HL-60 (cell line): Measurements from ENCODE around the gene CDCA4.

Source experiments
- DNase-seq, 2 experiments: peaks; one replicate each; pipeline ENCODE4 v3.0.0-alpha.2; 2010 to 2020; ENCODE audit warnings: low read depth in 1 of 2, low spot score in 1 of 2
- H3K27ac ChIP-seq: fragments of 250-450 bp; sonication (Bioruptor Pico); replicated peaks from 2 replicates; pipeline ENCODE4 v1.5.1; 2020; ENCODE audit warnings: mild to moderate bottlenecking, moderate library complexity
- H3K27me3 ChIP-seq: fragments of 250-450 bp; sonication (Bioruptor Pico); 2 replicates; pipeline ENCODE4 v1.5.1; 2021; ENCODE audit warnings: mild to moderate bottlenecking, moderate library complexity; ENCODE audit not compliant: insufficient read depth, poor library complexity, severe bottlenecking
- H3K4me3 ChIP-seq: replicated peaks from 2 replicates; pipeline ENCODE4 v1.5.1; 2011; ENCODE audit warnings: mild to moderate bottlenecking, control low read depth, low read length; ENCODE audit not compliant: insufficient read depth
- GABPA ChIP-seq: IDR thresholded peaks from 2 replicates; pipeline ENCODE4 v1.6.1; 2012; ENCODE audit warnings: low read depth
- POLR2AphosphoS5 ChIP-seq: IDR thresholded peaks from 2 replicates; pipeline ENCODE4 v1.6.1; 2012; ENCODE audit warnings: low read depth
- REST ChIP-seq: IDR thresholded peaks from 2 replicates; pipeline ENCODE4 v1.6.1; 2012; ENCODE audit warnings: low read depth; ENCODE audit not compliant: insufficient replicate concordance
- SPI1 ChIP-seq: IDR thresholded peaks from 2 replicates; pipeline ENCODE4 v1.6.1; 2012; ENCODE audit warnings: low read depth, mild to moderate bottlenecking, borderline replicate concordance
- TF ChIP-seq, protein P1 (sequence below): IDR thresholded peaks from one replicate; pipeline ENCODE4 v1.5.1; 2011; ENCODE audit warnings: low read length, control low read depth, inconsistent platforms; ENCODE audit not compliant: insufficient read depth

CDCA4 gene

DNA sequence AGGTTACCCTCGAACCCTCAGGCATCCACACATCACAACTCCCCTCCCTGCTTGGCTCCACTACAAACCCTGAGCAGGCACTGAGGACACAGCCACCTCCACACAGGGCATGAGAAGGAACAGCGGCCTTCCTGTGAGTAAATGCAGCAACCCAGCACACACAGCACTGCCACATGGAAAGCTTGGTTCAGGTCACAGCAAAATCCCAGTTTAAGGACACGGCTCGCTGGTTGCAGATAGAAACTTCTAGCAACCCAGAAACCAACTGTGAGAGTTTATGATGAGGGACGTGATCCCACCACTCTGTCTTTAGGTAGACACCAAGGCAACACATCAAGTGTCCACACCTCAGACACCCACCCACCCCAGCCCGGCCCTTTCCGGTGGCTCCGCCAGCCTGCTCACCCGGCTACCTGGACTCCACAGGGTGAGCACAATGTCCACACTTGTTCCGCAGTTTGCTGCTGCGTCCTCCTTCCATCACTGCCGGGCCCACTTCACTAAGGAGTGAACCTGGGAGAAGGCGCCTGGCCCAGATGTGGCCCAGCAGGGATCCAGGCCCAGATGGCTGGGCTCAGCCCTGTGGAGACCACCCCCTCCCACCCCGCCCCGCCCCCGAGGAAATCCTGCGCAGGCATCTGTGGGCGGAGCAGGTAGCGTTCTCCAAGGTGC, 13.2 kb downstream of the CDCA4 start:
- no peak overlapping the region for H3K4me3 ChIP-seq

DNA sequence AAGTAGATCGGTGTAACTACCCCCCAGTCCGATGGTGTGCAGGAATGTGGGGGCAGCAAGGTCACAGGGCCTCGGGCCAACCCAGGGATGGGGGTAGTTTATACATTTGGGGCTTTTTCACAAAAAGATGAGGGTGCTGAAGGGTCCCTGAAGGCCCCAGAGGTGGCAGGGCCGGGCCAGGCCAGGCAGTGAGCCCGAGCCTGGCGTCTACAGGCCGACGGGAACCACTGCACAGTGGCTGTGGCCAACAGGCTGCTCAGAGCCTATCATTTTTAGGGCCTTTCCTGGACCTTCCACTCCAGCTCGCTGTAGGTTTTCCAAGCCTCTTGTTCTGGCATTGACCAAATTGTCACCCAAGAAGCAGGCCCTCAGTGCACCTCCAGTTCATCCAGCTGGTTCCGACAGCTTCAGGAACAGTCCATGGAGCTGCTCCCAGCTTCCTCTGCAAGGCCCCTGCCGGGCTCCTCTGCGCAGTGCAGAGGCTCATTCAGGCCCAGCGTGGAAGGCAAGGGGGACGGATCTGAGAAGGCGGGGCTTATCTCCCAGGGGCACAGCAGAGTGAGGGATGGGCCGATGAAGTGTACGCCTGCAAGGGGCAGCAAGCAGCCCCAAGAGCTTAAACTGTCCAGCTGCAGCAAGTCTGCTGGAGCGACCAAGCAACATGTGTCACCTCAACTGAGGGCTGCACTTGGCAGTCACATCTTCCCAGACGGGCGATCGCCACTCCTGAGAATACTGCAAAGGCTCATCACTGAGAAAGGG, 13.9 kb downstream of the CDCA4 start:
- TF ChIP-seq, protein P1, sequence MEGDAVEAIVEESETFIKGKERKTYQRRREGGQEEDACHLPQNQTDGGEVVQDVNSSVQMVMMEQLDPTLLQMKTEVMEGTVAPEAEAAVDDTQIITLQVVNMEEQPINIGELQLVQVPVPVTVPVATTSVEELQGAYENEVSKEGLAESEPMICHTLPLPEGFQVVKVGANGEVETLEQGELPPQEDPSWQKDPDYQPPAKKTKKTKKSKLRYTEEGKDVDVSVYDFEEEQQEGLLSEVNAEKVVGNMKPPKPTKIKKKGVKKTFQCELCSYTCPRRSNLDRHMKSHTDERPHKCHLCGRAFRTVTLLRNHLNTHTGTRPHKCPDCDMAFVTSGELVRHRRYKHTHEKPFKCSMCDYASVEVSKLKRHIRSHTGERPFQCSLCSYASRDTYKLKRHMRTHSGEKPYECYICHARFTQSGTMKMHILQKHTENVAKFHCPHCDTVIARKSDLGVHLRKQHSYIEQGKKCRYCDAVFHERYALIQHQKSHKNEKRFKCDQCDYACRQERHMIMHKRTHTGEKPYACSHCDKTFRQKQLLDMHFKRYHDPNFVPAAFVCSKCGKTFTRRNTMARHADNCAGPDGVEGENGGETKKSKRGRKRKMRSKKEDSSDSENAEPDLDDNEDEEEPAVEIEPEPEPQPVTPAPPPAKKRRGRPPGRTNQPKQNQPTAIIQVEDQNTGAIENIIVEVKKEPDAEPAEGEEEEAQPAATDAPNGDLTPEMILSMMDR, result no peak
- TF ChIP-seq REST, result no peak
- TF ChIP-seq SPI1, result no peak
- TF ChIP-seq GABPA, result no peak
- peak; percentile 16; the same call in 1 of the 2 replicates for TF ChIP-seq POLR2AphosphoS5
- no peak overlapping the region for H3K4me3 ChIP-seq
- H3K27ac ChIP-seq, result no peak overlapping the region
- no peak for DNase-seq
- no peaks in the 10 kb centered on the region for H3K27me3 ChIP-seq

More for the DNA sequence above, 13.2 kb downstream of the CDCA4 start:
- no peaks in the 10 kb centered on the region for H3K27me3 ChIP-seq
- no peak for TF ChIP-seq REST
- TF ChIP-seq GABPA, result no peak
- TF ChIP-seq POLR2AphosphoS5, result no peak
- TF ChIP-seq SPI1, result no peak
- TF ChIP-seq, protein P1, result no peak
- H3K27ac ChIP-seq, result no peak overlapping the region
- no peak for DNase-seq

DNA sequence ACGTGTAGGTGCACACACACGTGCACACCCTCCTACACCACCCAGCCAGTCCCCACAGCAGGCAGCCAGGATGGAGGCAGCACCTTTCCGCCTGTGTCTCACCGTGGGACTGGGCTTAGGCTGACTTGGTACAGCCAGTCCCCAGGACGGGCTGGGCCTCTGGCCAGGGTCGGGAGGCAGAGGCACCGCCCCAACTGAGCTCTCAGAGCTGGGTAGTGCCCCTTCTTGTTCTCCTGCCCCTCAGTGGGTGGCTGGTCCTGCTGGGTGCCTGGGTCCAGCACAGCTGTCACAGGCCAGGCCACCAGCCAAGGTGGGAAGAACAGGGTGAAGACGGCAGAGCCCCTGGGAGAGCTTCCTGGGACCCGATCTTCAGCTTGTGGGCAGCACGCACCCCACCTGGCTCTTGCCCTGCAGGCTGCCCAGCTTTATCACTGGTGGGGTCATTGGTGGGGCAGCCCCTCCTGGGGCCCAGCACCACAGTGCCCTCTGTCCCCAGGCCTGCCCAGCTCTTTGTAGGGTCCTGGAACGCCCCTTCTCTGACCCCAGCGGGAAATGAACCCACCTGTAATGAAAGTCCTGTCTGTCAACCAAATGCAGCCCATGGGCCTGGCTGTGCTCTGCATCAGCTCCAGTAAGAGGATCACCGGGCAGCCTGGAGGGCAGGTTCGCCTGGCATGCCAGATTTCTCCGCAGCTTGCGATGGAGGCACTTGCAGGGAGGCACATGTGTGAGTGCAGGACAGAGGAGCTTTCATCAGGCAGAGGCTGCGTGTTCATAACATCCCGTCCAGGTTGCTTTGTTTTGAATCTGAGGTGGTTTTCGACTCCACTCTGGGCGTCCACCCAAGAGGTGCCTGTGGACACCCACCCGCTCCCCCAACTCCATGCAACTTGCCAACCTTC, 14.7 kb downstream of the CDCA4 start:
- no peak overlapping the region for H3K27ac ChIP-seq
- H3K27me3 ChIP-seq, result no peaks in the 10 kb centered on the region
- DNase-seq, result no peak
- TF ChIP-seq GABPA (no peak), POLR2AphosphoS5 (peak; percentile 36; the same call in 1 of the 2 replicates)
- no peak overlapping the region for H3K4me3 ChIP-seq
